Measurements from ENCODE around the gene KDELR1. TPM values are rescaled to one million over a fixed set of nuclear protein-coding genes. Genes with fewer than 3 reads are reported as not detected.

KDELR1 gene
- total RNA-seq, 4 donors from 2014 or later, result 60.4 to 87.9 (median 70.8) TPM

- Histone ChIP-seq H3K9me3 (no peaks in the 10 kb centered on the region), H3K27me3 (no peaks in the 10 kb centered on the region), H3K36me3 (no peaks in the 10 kb centered on the region), H3K4me3 (no peak overlapping the region), H3K27ac (no peak overlapping the region), H3K4me1 (peaks cover 0 to 14% (median 5%) of the 10 kb centered on the region in 3 donors)
- no peak for ATAC-seq
- 47 to 70% methylated on average over 3 of the region's 5 CpGs for WGBS, 2 donors (ENCODE audit: low coverage in 1 of 2)
- TF ChIP-seq EP300 (IDR thresholded peaks at IDR 0.05), result no peak
- TF ChIP-seq POLR2AphosphoS5 (IDR thresholded peaks at IDR 0.05), result no peak
- no peak for TF ChIP-seq POLR2A (IDR thresholded peaks at IDR 0.05)
- TF ChIP-seq, protein P1, sequence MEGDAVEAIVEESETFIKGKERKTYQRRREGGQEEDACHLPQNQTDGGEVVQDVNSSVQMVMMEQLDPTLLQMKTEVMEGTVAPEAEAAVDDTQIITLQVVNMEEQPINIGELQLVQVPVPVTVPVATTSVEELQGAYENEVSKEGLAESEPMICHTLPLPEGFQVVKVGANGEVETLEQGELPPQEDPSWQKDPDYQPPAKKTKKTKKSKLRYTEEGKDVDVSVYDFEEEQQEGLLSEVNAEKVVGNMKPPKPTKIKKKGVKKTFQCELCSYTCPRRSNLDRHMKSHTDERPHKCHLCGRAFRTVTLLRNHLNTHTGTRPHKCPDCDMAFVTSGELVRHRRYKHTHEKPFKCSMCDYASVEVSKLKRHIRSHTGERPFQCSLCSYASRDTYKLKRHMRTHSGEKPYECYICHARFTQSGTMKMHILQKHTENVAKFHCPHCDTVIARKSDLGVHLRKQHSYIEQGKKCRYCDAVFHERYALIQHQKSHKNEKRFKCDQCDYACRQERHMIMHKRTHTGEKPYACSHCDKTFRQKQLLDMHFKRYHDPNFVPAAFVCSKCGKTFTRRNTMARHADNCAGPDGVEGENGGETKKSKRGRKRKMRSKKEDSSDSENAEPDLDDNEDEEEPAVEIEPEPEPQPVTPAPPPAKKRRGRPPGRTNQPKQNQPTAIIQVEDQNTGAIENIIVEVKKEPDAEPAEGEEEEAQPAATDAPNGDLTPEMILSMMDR (IDR thresholded peaks at IDR 0.05), result no peak
These were observed 23.5 kb downstream of the KDELR1 start for GRCh38 chr19:48367855-48368254.

DNA sequence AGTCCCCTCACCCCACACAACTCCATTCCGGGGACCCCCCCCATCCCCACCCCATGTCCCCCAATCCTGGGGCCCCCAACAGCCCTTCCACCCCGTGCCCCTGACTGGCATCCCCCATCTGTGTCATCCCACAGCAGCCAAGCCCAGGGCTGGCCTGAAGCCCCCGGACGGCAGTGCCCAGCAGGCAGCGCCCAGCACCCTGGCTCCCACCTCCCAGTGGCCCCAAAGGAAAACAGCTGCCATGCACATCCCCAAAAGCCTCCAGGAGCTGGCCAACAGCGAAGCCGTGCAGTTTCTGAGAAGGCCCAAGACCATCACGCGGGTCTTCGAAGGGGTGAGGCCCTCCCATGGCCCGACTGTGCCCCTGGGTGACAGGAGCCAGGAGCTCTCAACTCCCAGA, 25.7 kb downstream of the KDELR1 start:
- no CpG with 5 or more reads among the region's 11 CpGs for WGBS, 2 donors (ENCODE audit: low coverage in 1 of 2)
- Histone ChIP-seq H3K36me3 (no peaks in the 10 kb centered on the region), H3K9me3 (no peaks in the 10 kb centered on the region), H3K27ac (no peak overlapping the region), H3K4me3 (no peak overlapping the region), H3K4me1 (peaks cover 0 to 19% (median 5%) of the 10 kb centered on the region in 3 donors), H3K27me3 (no peaks in the 10 kb centered on the region)
- no peak for ATAC-seq
- TF ChIP-seq, protein P1 (IDR thresholded peaks at IDR 0.05), result no peak
- TF ChIP-seq POLR2A (IDR thresholded peaks at IDR 0.05), result no peak
- TF ChIP-seq EP300 (IDR thresholded peaks at IDR 0.05), result no peak
- TF ChIP-seq POLR2AphosphoS5 (IDR thresholded peaks at IDR 0.05), result no peak

DNA sequence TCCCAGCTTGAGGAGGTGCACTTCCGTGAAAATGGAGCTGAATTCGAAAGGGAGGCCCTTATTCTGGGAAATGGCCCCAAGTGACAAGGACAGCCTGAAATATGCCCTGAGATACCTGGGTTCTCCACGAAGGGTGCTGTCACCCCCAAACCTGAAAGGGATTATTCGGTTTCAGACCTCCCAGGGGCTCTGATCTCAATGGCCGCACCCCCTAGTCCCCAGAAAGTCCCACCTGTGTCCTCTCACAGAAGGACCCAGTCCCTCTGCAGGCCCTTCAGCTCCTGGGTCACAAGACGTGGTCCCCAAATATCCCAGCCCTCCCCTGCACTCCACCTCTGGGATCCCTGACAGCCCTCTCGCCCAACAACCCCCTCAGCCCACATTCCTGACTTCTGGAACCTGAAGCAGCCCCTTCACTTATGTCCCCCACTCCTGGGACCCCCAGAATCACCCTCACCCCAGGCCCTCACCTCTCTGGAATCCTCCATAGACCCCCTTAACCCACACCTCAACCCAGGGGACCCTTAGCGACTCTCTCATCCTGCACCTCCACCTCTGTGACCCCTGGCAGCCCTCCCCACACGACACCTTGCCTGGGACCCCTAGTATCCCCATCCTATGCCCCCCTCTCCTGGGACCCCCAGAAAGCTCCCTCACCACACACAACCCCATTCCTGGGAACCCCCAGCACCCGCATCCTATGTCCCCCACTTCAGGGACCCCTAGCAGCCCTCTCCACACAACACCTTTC, 26.6 kb downstream of the KDELR1 start:
- H3K4me3 ChIP-seq, result peak overlapping the region in 1 of 2 donors; percentile 72
- H3K4me1 ChIP-seq, result peaks cover 0 to 19% (median 5%) of the 10 kb centered on the region in 3 donors
- 61 to 83% methylated on average over 1 to 9 of the region's 10 CpGs for WGBS, 2 donors (ENCODE audit: low coverage in 1 of 2)
- peaks cover 0 to 6% of the 10 kb centered on the region in 2 donors for H3K36me3 ChIP-seq
- no peak for ATAC-seq
- peak overlapping the region in 3 of 4 donors; percentile 91 to 96 (median 96) for H3K27ac ChIP-seq
- no peaks in the 10 kb centered on the region for H3K27me3 ChIP-seq
- no peaks in the 10 kb centered on the region for H3K9me3 ChIP-seq
- TF ChIP-seq, protein P1 (IDR thresholded peaks at IDR 0.05), result no peak
- no peak for TF ChIP-seq EP300 (IDR thresholded peaks at IDR 0.05)
- TF ChIP-seq POLR2AphosphoS5 (IDR thresholded peaks at IDR 0.05), result no peak
- no peak for TF ChIP-seq POLR2A (IDR thresholded peaks at IDR 0.05)

DNA sequence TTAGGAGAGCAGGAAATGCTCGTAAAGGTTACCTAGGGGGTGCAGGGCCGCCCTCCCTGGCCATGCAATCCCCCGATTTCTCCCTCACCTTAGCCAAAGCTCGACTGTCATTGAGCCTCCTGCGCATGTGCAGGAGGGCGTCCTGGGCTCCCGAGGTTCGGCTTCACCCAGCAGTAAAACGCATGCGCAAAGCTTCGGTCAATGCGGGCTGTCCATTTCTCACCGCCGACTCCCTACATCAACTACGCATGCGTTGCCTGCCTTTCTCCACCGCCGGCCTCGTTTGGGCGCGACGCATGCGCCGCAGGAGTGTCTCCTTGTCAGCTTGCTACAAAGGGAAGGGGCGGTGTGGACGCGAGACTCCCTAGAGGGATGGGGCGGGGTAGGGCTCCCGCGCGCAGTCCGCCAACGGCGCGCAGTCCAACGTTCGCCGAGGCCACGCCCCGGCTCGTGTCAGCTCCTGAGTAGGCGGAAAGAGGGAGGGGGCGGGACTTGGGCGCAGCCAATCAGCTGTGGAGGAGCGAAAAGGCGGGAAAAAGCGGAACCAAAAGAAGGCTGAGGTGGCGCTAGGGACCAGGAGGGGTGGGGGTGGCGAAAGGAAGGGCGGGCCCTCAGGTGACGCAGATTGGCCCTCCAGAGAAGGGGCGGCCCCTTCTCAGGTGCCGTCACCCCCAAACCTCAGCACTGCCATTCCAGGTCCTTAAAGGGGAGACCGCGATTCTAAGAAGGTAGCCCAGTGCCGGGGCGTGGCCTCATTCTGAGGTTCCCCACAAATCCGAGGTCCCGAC, 27.3 kb downstream of the KDELR1 start, which contains the start of the genes SYNGR4 and TMEM143:
Gene SYNGR4, plus strand, starts transcription at position 558 of the 788 bp plus-strand sequence. CDS start 1,476 bp downstream, outside the sequence.
Gene TMEM143, minus strand, starts transcription at position 131 of the 788 bp plus-strand sequence. Its CDS starts 20 bp downstream, at position 111.
- Histone ChIP-seq H3K4me1 (peaks cover 0 to 19% (median 5%) of the 10 kb centered on the region in 3 donors), H3K27me3 (no peaks in the 10 kb centered on the region), H3K9me3 (no peaks in the 10 kb centered on the region), H3K4me3 (peak within 1 kb of the TSS; percentile 56 to 72), H3K27ac (peak within 1 kb of the TSS; percentile 91 to 96 (median 96)), H3K36me3 (peaks cover 0 to 11% of the 10 kb centered on the region in 2 donors)
- peak; percentile 94 for ATAC-seq
- WGBS, 2 donors (ENCODE audit: low coverage in 1 of 2), result 0 to 3% methylated on average over 3 to 16 of the region's 59 CpGs
- TF ChIP-seq, protein P1 (IDR thresholded peaks at IDR 0.05), result no peak
- TF ChIP-seq EP300 (IDR thresholded peaks at IDR 0.05) (no peak), POLR2AphosphoS5 (IDR thresholded peaks at IDR 0.05) (peak; percentile 21), POLR2A (IDR thresholded peaks at IDR 0.05) (peak; percentile 48 to 51)

All from gastroesophageal sphincter (tissue), 4 donors.